GM23338 (cell line): ENCODE results near the gene PIM2. TPM values are rescaled to one million over a fixed set of nuclear protein-coding genes. Genes with fewer than 3 reads are reported as not detected.
"Not testable (repeated sequence)": the region's sequence is repeated elsewhere in the genome, so short reads cannot be mapped to it uniquely, and the experiment has no call there.

Experiments
- ATAC-seq: fragments of 200-7000 bp; cut with Tn5 transposase; 3 replicates; pipeline ENCODE4 v1.9.1; 2020
- DNase-seq: peaks from one replicate; pipeline ENCODE4 v3.0.0-alpha.2; 2015; ENCODE audit warnings: low spot score
- H2AFZ ChIP-seq: fragments of 200-600 bp; sonication (generic); 2 replicates; pipeline ENCODE4 v1.8.0; 2016; ENCODE audit warnings: antibody characterized with exemption, mild to moderate bottlenecking, moderate library complexity
- H3F3A ChIP-seq: fragments of 200-600 bp; sonication (generic); replicated peaks from 2 replicates; pipeline ENCODE4 v1.8.0; 2017; ENCODE audit warnings: antibody characterized with exemption, mixed run types, low read depth
- H3K27ac ChIP-seq: fragments of 200-600 bp; sonication (generic); 2 replicates; pipeline ENCODE4 v1.6.1; 2016; ENCODE audit warnings: low read depth
- H3K27me3 ChIP-seq: fragments of 200-600 bp; sonication (generic); 2 replicates; pipeline ENCODE4 v1.8.0; 2016; ENCODE audit warnings: mild to moderate bottlenecking, mixed run types, moderate library complexity; ENCODE audit not compliant: insufficient read depth
- H3K36me3 ChIP-seq: fragments of 200-600 bp; sonication (generic); 2 replicates; pipeline ENCODE4 v1.8.0; 2016; ENCODE audit warnings: mild to moderate bottlenecking; ENCODE audit not compliant: insufficient read depth
- H3K4me1 ChIP-seq: fragments of 200-600 bp; sonication (generic); 2 replicates; pipeline ENCODE4 v1.8.0; 2016; ENCODE audit warnings: mild to moderate bottlenecking, moderate library complexity; ENCODE audit not compliant: insufficient read depth
- H3K4me2 ChIP-seq: fragments of 200-600 bp; sonication (generic); 2 replicates; pipeline ENCODE4 v1.7.1; 2017; ENCODE audit warnings: mixed run types
- H3K4me3 ChIP-seq: fragments of 200-600 bp; sonication (generic); 2 replicates; pipeline ENCODE4 v1.6.1; 2016; ENCODE audit warnings: mixed run types
- H3K79me2 ChIP-seq: fragments of 200-600 bp; sonication (generic); replicated peaks from 2 replicates; pipeline ENCODE4 v1.8.0; 2017; ENCODE audit warnings: mild to moderate bottlenecking; ENCODE audit not compliant: insufficient read depth
- H3K9me2 ChIP-seq: fragments of 200-600 bp; sonication (generic); 2 replicates; pipeline ENCODE4 v1.8.0; 2017; ENCODE audit not compliant: insufficient read depth
- H4K20me1 ChIP-seq: fragments of 200-600 bp; sonication (generic); replicated peaks from 2 replicates; pipeline ENCODE4 v1.8.0; 2017; ENCODE audit warnings: mild to moderate bottlenecking; ENCODE audit not compliant: insufficient read depth
- H3K27ac Mint-ChIP-seq: 2 replicates; pipeline ENCODE4 v1.8.0; 2020; ENCODE audit warnings: inconsistent platforms, mild to moderate bottlenecking, moderate library complexity, mixed read lengths
- H3K27me3 Mint-ChIP-seq: 3 replicates; pipeline ENCODE4 v1.8.0; 2022; ENCODE audit warnings: low read depth, mild to moderate bottlenecking, moderate library complexity, mixed read lengths, inconsistent platforms; ENCODE audit not compliant: insufficient read depth, poor library complexity
- H3K36me3 Mint-ChIP-seq: 3 replicates; pipeline ENCODE4 v1.8.0; 2021; ENCODE audit warnings: low read depth, mild to moderate bottlenecking, inconsistent platforms, moderate library complexity, mixed read lengths
- H3K4me1 Mint-ChIP-seq: 3 replicates; pipeline ENCODE4 v1.8.0; 2020; ENCODE audit warnings: mild to moderate bottlenecking, inconsistent platforms, mixed read lengths
- H3K4me3 Mint-ChIP-seq: 3 replicates; pipeline ENCODE4 v1.8.0; 2021; ENCODE audit warnings: moderate library complexity, mild to moderate bottlenecking, inconsistent platforms, mixed read lengths
- H3K9me3 Mint-ChIP-seq: 3 replicates; pipeline ENCODE4 v1.8.0; 2020; ENCODE audit warnings: moderate library complexity, mild to moderate bottlenecking, inconsistent platforms, mixed read lengths
- CREB1 ChIP-seq: fragments of 250-450 bp; sonication (Bioruptor Pico); IDR thresholded peaks from 2 replicates; pipeline ENCODE4 v1.5.0; 2020; ENCODE audit warnings: low read depth, mild to moderate bottlenecking, moderate library complexity
- JUNB ChIP-seq: IDR thresholded peaks from one replicate; pipeline ENCODE4 v1.6.1; 2016; ENCODE audit warnings: antibody characterized with exemption; ENCODE audit not compliant: unreplicated experiment
- NANOG ChIP-seq: IDR thresholded peaks from 2 replicates; pipeline ENCODE4 v1.6.1; 2016; ENCODE audit warnings: antibody characterized with exemption, borderline replicate concordance
- STAT1 ChIP-seq: IDR thresholded peaks from one replicate; pipeline ENCODE4 v1.6.1; 2016; ENCODE audit warnings: antibody characterized with exemption; ENCODE audit not compliant: unreplicated experiment
- polyA plus RNA-seq: library from polyadenylated mRNA; unstranded; fragments of >200 nt; fragmentation: Nextera tagmentation; extraction: Ambion mirVana; gene quantifications from 2 replicates; pipeline ENCODE4 v1.2.1, GENCODE V29; 2016
- total RNA-seq: library from RNA; depleted of rRNA; stranded (reverse); fragments of >200 nt; shearing (Covaris generic); gene quantifications from 2 replicates; pipeline ENCODE4 v1.2.3, GENCODE V29; 2014
- TF ChIP-seq, protein P1 (sequence below), 2 experiments: fragments of 200-600 bp in 1 of 2; sonication (generic) in 1 of 2; conservative IDR thresholded peaks; 2 replicates each; pipeline versions ENCODE4 v1.5.1 to v1.6.1; 2016 to 2017; ENCODE audit warnings: antibody characterized with exemption in 2 of 2, low read depth in 2 of 2, mild to moderate bottlenecking in 2 of 2, moderate library complexity in 1 of 2
- TF ChIP-seq, protein P2 (sequence below): IDR thresholded peaks from one replicate; pipeline ENCODE4 v1.6.1; 2018; ENCODE audit warnings: antibody characterized with exemption; ENCODE audit not compliant: unreplicated experiment

PIM2 gene
- total and polyA plus RNA-seq, 2 experiments from 2014 or later: 237 to 359 TPM

DNA sequence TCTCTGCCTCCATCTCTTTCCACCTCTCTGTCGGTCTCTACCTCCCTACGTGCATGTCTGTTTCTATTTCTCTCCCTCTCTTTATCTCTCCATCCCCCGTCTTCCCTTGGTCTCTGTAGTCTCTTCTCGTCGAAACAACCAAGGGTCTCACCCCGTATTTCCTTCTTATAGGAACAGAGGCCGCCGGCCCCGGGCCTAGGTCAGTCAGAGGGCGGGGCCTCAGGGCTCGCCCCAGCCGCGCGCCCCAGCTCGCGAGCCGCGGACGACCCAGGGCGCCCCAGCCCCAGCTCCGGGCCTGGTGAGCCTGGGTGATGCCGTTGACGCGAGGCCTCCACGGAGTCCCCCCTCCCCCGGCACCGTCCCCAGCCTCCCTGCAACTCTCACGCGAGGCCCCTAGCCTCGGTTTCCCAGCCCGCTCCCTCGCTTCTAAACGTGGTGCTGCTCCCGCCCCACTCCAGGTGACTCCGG, 27.9 kb downstream of the PIM2 start (continued):
- TF ChIP-seq, protein P1, sequence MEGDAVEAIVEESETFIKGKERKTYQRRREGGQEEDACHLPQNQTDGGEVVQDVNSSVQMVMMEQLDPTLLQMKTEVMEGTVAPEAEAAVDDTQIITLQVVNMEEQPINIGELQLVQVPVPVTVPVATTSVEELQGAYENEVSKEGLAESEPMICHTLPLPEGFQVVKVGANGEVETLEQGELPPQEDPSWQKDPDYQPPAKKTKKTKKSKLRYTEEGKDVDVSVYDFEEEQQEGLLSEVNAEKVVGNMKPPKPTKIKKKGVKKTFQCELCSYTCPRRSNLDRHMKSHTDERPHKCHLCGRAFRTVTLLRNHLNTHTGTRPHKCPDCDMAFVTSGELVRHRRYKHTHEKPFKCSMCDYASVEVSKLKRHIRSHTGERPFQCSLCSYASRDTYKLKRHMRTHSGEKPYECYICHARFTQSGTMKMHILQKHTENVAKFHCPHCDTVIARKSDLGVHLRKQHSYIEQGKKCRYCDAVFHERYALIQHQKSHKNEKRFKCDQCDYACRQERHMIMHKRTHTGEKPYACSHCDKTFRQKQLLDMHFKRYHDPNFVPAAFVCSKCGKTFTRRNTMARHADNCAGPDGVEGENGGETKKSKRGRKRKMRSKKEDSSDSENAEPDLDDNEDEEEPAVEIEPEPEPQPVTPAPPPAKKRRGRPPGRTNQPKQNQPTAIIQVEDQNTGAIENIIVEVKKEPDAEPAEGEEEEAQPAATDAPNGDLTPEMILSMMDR (conservative IDR thresholded peaks at IDR 0.05; ENCODE audit: low read depth in 2 of 2): no peak
- TF ChIP-seq NANOG (no peak), CREB1 (no peak), JUNB (no peak)
- TF ChIP-seq, protein P2, sequence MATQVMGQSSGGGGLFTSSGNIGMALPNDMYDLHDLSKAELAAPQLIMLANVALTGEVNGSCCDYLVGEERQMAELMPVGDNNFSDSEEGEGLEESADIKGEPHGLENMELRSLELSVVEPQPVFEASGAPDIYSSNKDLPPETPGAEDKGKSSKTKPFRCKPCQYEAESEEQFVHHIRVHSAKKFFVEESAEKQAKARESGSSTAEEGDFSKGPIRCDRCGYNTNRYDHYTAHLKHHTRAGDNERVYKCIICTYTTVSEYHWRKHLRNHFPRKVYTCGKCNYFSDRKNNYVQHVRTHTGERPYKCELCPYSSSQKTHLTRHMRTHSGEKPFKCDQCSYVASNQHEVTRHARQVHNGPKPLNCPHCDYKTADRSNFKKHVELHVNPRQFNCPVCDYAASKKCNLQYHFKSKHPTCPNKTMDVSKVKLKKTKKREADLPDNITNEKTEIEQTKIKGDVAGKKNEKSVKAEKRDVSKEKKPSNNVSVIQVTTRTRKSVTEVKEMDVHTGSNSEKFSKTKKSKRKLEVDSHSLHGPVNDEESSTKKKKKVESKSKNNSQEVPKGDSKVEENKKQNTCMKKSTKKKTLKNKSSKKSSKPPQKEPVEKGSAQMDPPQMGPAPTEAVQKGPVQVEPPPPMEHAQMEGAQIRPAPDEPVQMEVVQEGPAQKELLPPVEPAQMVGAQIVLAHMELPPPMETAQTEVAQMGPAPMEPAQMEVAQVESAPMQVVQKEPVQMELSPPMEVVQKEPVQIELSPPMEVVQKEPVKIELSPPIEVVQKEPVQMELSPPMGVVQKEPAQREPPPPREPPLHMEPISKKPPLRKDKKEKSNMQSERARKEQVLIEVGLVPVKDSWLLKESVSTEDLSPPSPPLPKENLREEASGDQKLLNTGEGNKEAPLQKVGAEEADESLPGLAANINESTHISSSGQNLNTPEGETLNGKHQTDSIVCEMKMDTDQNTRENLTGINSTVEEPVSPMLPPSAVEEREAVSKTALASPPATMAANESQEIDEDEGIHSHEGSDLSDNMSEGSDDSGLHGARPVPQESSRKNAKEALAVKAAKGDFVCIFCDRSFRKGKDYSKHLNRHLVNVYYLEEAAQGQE: no peak

DNA sequence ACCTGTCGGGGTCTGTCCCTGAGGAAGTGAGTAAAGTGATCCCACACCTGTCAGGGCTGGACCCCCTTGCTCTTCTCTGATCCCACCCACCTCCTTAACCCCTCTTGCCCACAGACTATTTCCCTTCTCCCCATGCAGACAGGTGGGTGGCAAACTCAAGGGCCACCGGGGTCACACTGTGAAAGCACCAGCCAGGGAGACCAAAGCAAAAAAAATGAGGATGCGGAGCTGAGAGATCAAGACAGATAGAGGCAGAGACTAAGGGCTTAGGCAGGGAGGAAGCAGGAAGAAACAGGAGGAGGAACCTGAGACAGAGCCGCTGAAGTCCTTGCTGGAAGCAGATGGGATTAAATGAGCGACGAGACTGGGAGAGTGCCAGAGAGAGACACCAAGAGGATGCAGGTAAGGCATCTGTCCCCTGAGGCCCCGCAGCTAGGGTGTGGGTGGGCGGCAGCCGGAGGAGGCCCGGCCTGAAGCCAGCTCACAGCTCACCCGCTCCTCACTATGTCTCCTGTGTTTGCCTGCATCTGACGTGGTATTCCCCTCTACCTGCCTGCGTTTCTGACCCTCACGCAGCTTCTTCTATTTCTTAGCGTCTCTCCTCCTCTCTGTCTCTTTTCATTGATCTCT, 28.4 kb downstream of the PIM2 start:
- Histone ChIP-seq H3K79me2 (peaks cover 11% of the 10 kb centered on the region; the same call in 1 of the 2 replicates), H3K36me3 (no peaks in the 10 kb centered on the region; the same call in 1 of the 2 replicates), H3K4me2 (peak overlapping the region; percentile 76), H2AFZ (no peak overlapping the region), H3K4me3 (peak overlapping the region; percentile 60), H3K27me3 (no peaks in the 10 kb centered on the region), H3F3A (no peaks in the 10 kb centered on the region), H4K20me1 (no peaks in the 10 kb centered on the region), H3K9me2 (no peaks in the 10 kb centered on the region), H3K4me1 (0 out of 2 replicates have a peak, but pooled peaks cover 3% of the 10 kb centered on the region), H3K27ac (no peak overlapping the region)
- ATAC-seq: peak; percentile 21
- no peak for TF ChIP-seq STAT1
- DNase-seq: peak; percentile 35
- Mint-ChIP-seq H3K4me1 (peaks cover 10% of the 10 kb centered on the region), H3K27ac (no peak overlapping the region), H3K27me3 (peaks cover 2% of the 10 kb centered on the region), H3K9me3 (no peaks in the 10 kb centered on the region), H3K36me3 (peaks cover 19% of the 10 kb centered on the region), H3K4me3 (peak overlapping the region; percentile 69)

DNA sequence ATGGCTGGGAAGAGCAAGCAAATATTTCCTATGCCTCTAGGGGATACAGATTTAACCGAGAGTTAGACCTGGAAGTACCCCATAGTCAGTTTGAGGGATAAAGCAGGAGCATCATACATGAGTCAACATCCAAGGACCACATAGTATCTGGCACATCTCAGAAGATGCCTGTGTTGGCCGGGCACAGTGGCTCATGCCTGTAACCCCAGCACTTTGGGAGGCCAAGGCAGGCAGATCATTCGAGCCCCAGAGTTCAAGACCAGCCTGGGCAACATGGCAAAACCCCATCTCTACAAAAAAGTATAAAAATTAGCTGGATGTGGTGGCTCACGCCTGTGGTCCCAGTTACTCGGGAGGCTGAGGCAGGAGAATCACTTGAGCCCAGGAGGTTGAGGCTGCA, 32.2 kb downstream of the PIM2 start:
- ATAC-seq, H3K36me3 Mint-ChIP-seq, H3K4me3 ChIP-seq, H3K36me3 ChIP-seq, H3K4me3 Mint-ChIP-seq, H3F3A ChIP-seq, H3K27me3 Mint-ChIP-seq, H3K4me1 Mint-ChIP-seq, H3K9me2 ChIP-seq, H3K4me2 ChIP-seq, H3K9me3 Mint-ChIP-seq, H3K79me2 ChIP-seq, H3K27ac Mint-ChIP-seq, H2AFZ ChIP-seq, H3K4me1 ChIP-seq, H3K27me3 ChIP-seq, H3K27ac ChIP-seq, DNase-seq, H4K20me1 ChIP-seq: not testable (repeated sequence)
